PC-3 (cell line): Measurements from ENCODE around the gene MRPL20. TPM values are rescaled to one million over a fixed set of nuclear protein-coding genes. Genes with fewer than 3 reads are reported as not detected.
A peak's percentile ranks its signal among the peaks of the same experiment; 100 is the strongest.

Source experiments
- ATAC-seq: fragments of 200-7000 bp; cut with Tn5 transposase; 2 replicates; pipeline ENCODE4 v1.9.1; 2020; ENCODE audit warnings: mild to moderate bottlenecking, moderate library complexity
- BruUV-seq: library from RNA; stranded (reverse); fragments of 400-500 nt; replicated peaks from 2 replicates; lab custom pipeline; 2021; lab: Mats Ljungman, UMichigan
- CTCF ChIA-PET: fragments of 300-600 bp; sonication (Branson Sonifier 250); formaldehyde crosslinking; loops from one replicate; lab custom pipeline; 2022; ENCODE audit warnings: antibody characterized with exemption; lab: Charles Lee
- POLR2A ChIA-PET: fragments of 300-600 bp; sonication (Branson Sonifier 250); formaldehyde crosslinking; loops from one replicate; lab custom pipeline; 2022; ENCODE audit warnings: antibody characterized with exemption; ENCODE audit not compliant: unreplicated experiment; lab: Charles Lee
- DNase-seq: peaks from one replicate; pipeline ENCODE4 v3.0.0-alpha.2; 2015
- H2AFZ ChIP-seq: fragments of 300-600 bp; sonication (generic); 2 replicates; pipeline ENCODE4 v1.6.0; 2016; ENCODE audit warnings: antibody characterized with exemption, low read length
- H3F3A ChIP-seq: fragments of 300-600 bp; sonication (generic); one replicate; pipeline ENCODE4 v1.6.0; 2017; ENCODE audit warnings: antibody characterized with exemption, low read length, control low read depth, mild to moderate bottlenecking; ENCODE audit not compliant: unreplicated experiment
- H3K27ac ChIP-seq: fragments of 300-600 bp; sonication (generic); 2 replicates; pipeline ENCODE4 v1.5.1; 2016; ENCODE audit warnings: mild to moderate bottlenecking, low read length
- H3K27me3 ChIP-seq: fragments of 300-600 bp; sonication (generic); 2 replicates; pipeline ENCODE4 v1.6.1; 2016; ENCODE audit warnings: low read length, mixed read lengths
- H3K36me3 ChIP-seq: fragments of 300-600 bp; sonication (generic); 2 replicates; pipeline ENCODE4 v1.6.1; 2016; ENCODE audit warnings: low read depth, mixed run types, low read length, mixed read lengths
- H3K4me1 ChIP-seq: fragments of 300-600 bp; sonication (generic); 2 replicates; pipeline ENCODE4 v1.5.1; 2016; ENCODE audit warnings: low read length; ENCODE audit not compliant: insufficient read depth
- H3K4me2 ChIP-seq: fragments of 300-600 bp; sonication (generic); 2 replicates; pipeline ENCODE4 v1.6.0; 2016; ENCODE audit warnings: low read length
- H3K4me3 ChIP-seq: fragments of 300-600 bp; sonication (generic); 2 replicates; pipeline ENCODE4 v1.5.1; 2016; ENCODE audit warnings: mild to moderate bottlenecking, low read length, mixed read lengths
- H3K79me2 ChIP-seq: fragments of 300-600 bp; sonication (generic); 2 replicates; pipeline ENCODE4 v1.6.1; 2017; ENCODE audit warnings: low read length, mixed read lengths
- H3K9ac ChIP-seq: fragments of 300-600 bp; sonication (generic); 2 replicates; pipeline ENCODE4 v1.6.0; 2016; ENCODE audit warnings: mild to moderate bottlenecking, low read length
- H3K9me2 ChIP-seq: fragments of 300-600 bp; sonication (generic); replicated peaks from 2 replicates; pipeline ENCODE4 v1.6.1; 2016; ENCODE audit warnings: mixed run types, low read length, mixed read lengths
- H3K9me3 ChIP-seq: fragments of 300-600 bp; sonication (generic); 2 replicates; pipeline ENCODE4 v1.6.1; 2016; ENCODE audit warnings: low read length, mixed read lengths
- H4K20me1 ChIP-seq: fragments of 300-600 bp; sonication (generic); 2 replicates; pipeline ENCODE4 v1.6.1; 2016; ENCODE audit warnings: low read length, mixed read lengths
- CTCF ChIP-seq: fragments of 300-600 bp; sonication (generic); conservative IDR thresholded peaks from 2 replicates; pipeline ENCODE4 v1.5.1; 2017; ENCODE audit warnings: antibody characterized with exemption, low read depth, mild to moderate bottlenecking, low read length
- EZH2 ChIP-seq: fragments of 300-600 bp; sonication (generic); IDR thresholded peaks from one replicate; pipeline ENCODE4 v1.6.1; 2017; ENCODE audit warnings: antibody characterized with exemption, mild to moderate bottlenecking, low read length; ENCODE audit not compliant: unreplicated experiment
- EZH2phosphoT487 ChIP-seq: fragments of 300-600 bp; sonication (generic); IDR thresholded peaks from 2 replicates; pipeline ENCODE4 v1.6.1; 2018; ENCODE audit warnings: mild to moderate bottlenecking, antibody characterized with exemption, low read length, borderline replicate concordance
- intact Hi-C: fragments of 100-400 bp; cut with micrococcal nuclease; formaldehyde crosslinking; loops from 2 replicates; pipeline ENCODE4 v1.9.0; 2023
- total RNA-seq: library from RNA; depleted of rRNA; stranded (reverse); fragments of >200 nt; gene quantifications from 2 replicates; pipeline ENCODE4 v1.2.3, GENCODE V29; 2014

The MRPL20 gene
- total RNA-seq, 1 experiment from 2014 or later, result 506 TPM

- H3K4me1 ChIP-seq, result no peaks in the 10 kb centered on the region
- POLR2A ChIA-PET, result no interaction called here
- no TSS peak for BruUV-seq
Measured at GRCh38 chr1:1442069-1442770, 35.1 kb upstream of the MRPL20 start.

GRCh38 chr1:1441002-1441888, 34.2 kb upstream of the MRPL20 start:
- Histone ChIP-seq H3K9me2 (no peaks in the 10 kb centered on the region), H2AFZ (no peak overlapping the region), H3K36me3 (no peaks in the 10 kb centered on the region), H3K4me3 (no peak overlapping the region), H3F3A (no peaks in the 10 kb centered on the region), H3K27me3 (no peaks in the 10 kb centered on the region), H3K9ac (no peak overlapping the region), H3K4me2 (no peak overlapping the region), H3K9me3 (no peaks in the 10 kb centered on the region), H3K79me2 (peaks cover 8% of the 10 kb centered on the region), H3K4me1 (peaks cover 6% of the 10 kb centered on the region), H3K27ac (no peak overlapping the region), H4K20me1 (no peaks in the 10 kb centered on the region)
- peak; percentile 76 for ATAC-seq
- peak; percentile 94 for TF ChIP-seq CTCF
- TF ChIP-seq EZH2, result no peak
- no peak for TF ChIP-seq EZH2phosphoT487
- ChIA-PET POLR2A (no interaction called here), CTCF (interaction anchor here (0.6 to 1.7 kb wide), 4 partner anchors 17 to 63 kb away, joined by 3 to 11 read pairs (median 4); no protein-coding TSS in a partner anchor)
- DNase-seq, result peak; percentile 70
- intact Hi-C loops, result no loop called here
- BruUV-seq, result no TSS peak

More at GRCh38 chr1:1442069-1442770, 35.1 kb upstream of the MRPL20 start:
- H3K9me2 ChIP-seq, result no peaks in the 10 kb centered on the region
- H3K4me3 ChIP-seq, result no peak overlapping the region
- DNase-seq (no peak), ATAC-seq (no peak)
- H3K27ac ChIP-seq, result no peak overlapping the region
- TF ChIP-seq EZH2 (no peak), EZH2phosphoT487 (no peak), CTCF (no peak)
- no peaks in the 10 kb centered on the region for H3F3A ChIP-seq
- CTCF ChIA-PET, result interaction anchor here (0.6 to 1.6 kb wide), 3 partner anchors 16 to 62 kb away, joined by 3 to 6 read pairs (median 3); no protein-coding TSS in a partner anchor
- H3K79me2 ChIP-seq, result no peaks in the 10 kb centered on the region
- no peaks in the 10 kb centered on the region for H3K27me3 ChIP-seq
- no peak overlapping the region for H2AFZ ChIP-seq
- H3K9ac ChIP-seq, result no peak overlapping the region
- intact Hi-C loops, result no loop called here
- no peaks in the 10 kb centered on the region for H3K9me3 ChIP-seq
- no peaks in the 10 kb centered on the region for H4K20me1 ChIP-seq
- H3K36me3 ChIP-seq, result no peaks in the 10 kb centered on the region
- no peak overlapping the region for H3K4me2 ChIP-seq
